ENCODE data around the gene TPI1. TPM values are rescaled to one million over a fixed set of nuclear protein-coding genes. Genes with fewer than 3 reads are reported as not detected.
"Not testable (repeated sequence)": the region's sequence is repeated elsewhere in the genome, so short reads cannot be mapped to it uniquely, and the experiment has no call there.

The TPI1 gene
- total RNA-seq, 6 donors from 2014 or later = 137 to 407 (median 309) TPM

- H3K27me3 ChIP-seq = no peaks in the 10 kb centered on the region
- peaks cover 39 to 49% (median 43%) of the 10 kb centered on the region in 4 donors for H3K4me1 ChIP-seq
- peak overlapping the region; percentile 53 to 100 (median 96) for H3K4me3 ChIP-seq
- H3K27ac ChIP-seq = peak overlapping the region; percentile 93 to 97 (median 96)
- H3K9me3 ChIP-seq = no peaks in the 10 kb centered on the region
- H3K36me3 ChIP-seq = peaks cover 10 to 65% (median 40%) of the 10 kb centered on the region in 4 donors
- TF ChIP-seq CTCF (IDR thresholded peaks at IDR 0.05) = peak in 1 of 6 experiments; percentile 11
- TF ChIP-seq POLR2AphosphoS5 (IDR thresholded peaks at IDR 0.05) = no peak
- no peak for TF ChIP-seq POLR2A (IDR thresholded peaks at IDR 0.05)
- no peak for TF ChIP-seq EP300 (IDR thresholded peaks at IDR 0.05)
- DNase-seq (peak; percentile 44 to 77), ATAC-seq (ENCODE audit: low FRiP score in 2 of 2) (peak; percentile 1 to 3)
- 0 to 3% methylated on average over 1 to 30 of the region's 33 CpGs for WGBS, 2 donors
These were observed 365 bp upstream of the TPI1 start for GRCh38 chr12:6866920-6867412.

- H3K36me3 ChIP-seq = peaks cover 4 to 50% (median 31%) of the 10 kb centered on the region in 4 donors
- TF ChIP-seq POLR2AphosphoS5 (IDR thresholded peaks at IDR 0.05) (no peak), EP300 (IDR thresholded peaks at IDR 0.05) (no peak), CTCF (IDR thresholded peaks at IDR 0.05) (no peak), POLR2A (IDR thresholded peaks at IDR 0.05) (no peak)
These were observed 1.1 kb downstream of the TPI1 start for GRCh38 chr12:6868211-6869048.

GRCh38 chr12:6869049-6870021 lies 2.0 kb downstream of the TPI1 start:
- 36 to 48% methylated on average over 9 to 12 of the region's 12 CpGs for WGBS, 2 donors
- peaks cover 3 to 41% (median 22%) of the 10 kb centered on the region in 4 donors for H3K36me3 ChIP-seq
- H3K27ac ChIP-seq = peak overlapping the region in 3 of 4 donors; percentile 95 to 97 (median 97)
- no peaks in the 10 kb centered on the region for H3K9me3 ChIP-seq
- peaks cover 46 to 66% (median 52%) of the 10 kb centered on the region in 4 donors for H3K4me1 ChIP-seq
- TF ChIP-seq CTCF (IDR thresholded peaks at IDR 0.05) (peak; percentile 82 to 93 (median 88)), POLR2AphosphoS5 (IDR thresholded peaks at IDR 0.05) (no peak)
- peak overlapping the region in 3 of 4 donors; percentile 93 to 100 (median 99) for H3K4me3 ChIP-seq
- H3K27me3 ChIP-seq = no peaks in the 10 kb centered on the region
- DNase-seq (peak in 1 of 2 donors; percentile 80), ATAC-seq (ENCODE audit: low FRiP score in 2 of 2) (peak in 1 of 2 donors; percentile 23)

More at GRCh38 chr12:6868211-6869048, 1.1 kb downstream of the TPI1 start:
- peak overlapping the region; percentile 93 to 97 (median 96) for H3K27ac ChIP-seq
- ATAC-seq (ENCODE audit: low FRiP score in 2 of 2) (peak in 1 of 2 donors; percentile 0), DNase-seq (no peak)
- peaks cover 42 to 58% (median 46%) of the 10 kb centered on the region in 4 donors for H3K4me1 ChIP-seq
- 12 to 13% methylated on average over 21 to 22 of the region's 22 CpGs for WGBS, 2 donors
- peak overlapping the region; percentile 70 to 100 (median 96) for H3K4me3 ChIP-seq
- H3K9me3 ChIP-seq = no peaks in the 10 kb centered on the region
- H3K27me3 ChIP-seq = no peaks in the 10 kb centered on the region

- ATAC-seq (ENCODE audit: low FRiP score in 2 of 2); H3K9me3 ChIP-seq; DNase-seq; H3K4me3 ChIP-seq; H3K27me3 ChIP-seq: not testable (repeated sequence)
- 54 to 73% methylated on average over 4 of the region's 4 CpGs for WGBS, 2 donors
- H3K4me1 ChIP-seq = peaks cover 49 to 71% (median 55%) of the 10 kb centered on the region in 4 donors
- peaks cover 3 to 32% (median 15%) of the 10 kb centered on the region in 4 donors for H3K36me3 ChIP-seq
- peak overlapping the region in 1 of 4 donors; percentile 95 for H3K27ac ChIP-seq
These were observed 3.0 kb downstream of the TPI1 start for GRCh38 chr12:6870304-6870703.
